Measurements from ENCODE around the gene TASP1.
A peak's percentile ranks its signal among the peaks of the same experiment; 100 is the strongest.
"Not testable (repeated sequence)": the region's sequence is repeated elsewhere in the genome, so short reads cannot be mapped to it uniquely, and the experiment has no call there.

TASP1 gene

DNA sequence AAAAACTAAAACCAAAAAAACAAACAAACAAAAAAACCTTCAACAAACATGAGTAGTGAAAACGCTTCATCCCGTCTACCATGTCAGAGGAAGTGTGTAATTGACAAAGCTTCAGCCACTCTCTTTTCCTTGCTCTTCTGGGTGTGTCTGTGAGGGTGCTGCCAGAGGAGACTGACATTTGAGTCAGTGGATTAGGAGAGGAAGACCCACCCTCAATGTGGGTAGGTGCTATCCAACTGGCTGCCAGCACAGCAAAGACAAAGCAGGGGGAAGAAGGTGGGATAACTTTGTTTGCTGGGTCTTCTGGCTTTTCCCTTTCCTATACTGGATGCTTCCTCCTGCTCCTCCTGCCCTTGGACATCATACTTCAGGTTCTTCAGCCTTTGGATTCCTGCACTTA, 145.6 kb downstream of the TASP1 start:
- DNase-seq (ENCODE audit: low spot score): no peak

GRCh38 chr20:13492001-13492481, 146.7 kb downstream of the TASP1 start:
- DNase-seq (ENCODE audit: low spot score): peak; percentile 52

GRCh38 chr20:13487202-13487601, 151.5 kb downstream of the TASP1 start:
- no peak for DNase-seq (ENCODE audit: low spot score)

GRCh38 chr20:13486694-13487093, 152.0 kb downstream of the TASP1 start:
- DNase-seq (ENCODE audit: low spot score): no peak

- no peak for DNase-seq (ENCODE audit: low spot score)
These were observed 153.2 kb downstream of the TASP1 start for GRCh38 chr20:13485576-13485975.

DNA sequence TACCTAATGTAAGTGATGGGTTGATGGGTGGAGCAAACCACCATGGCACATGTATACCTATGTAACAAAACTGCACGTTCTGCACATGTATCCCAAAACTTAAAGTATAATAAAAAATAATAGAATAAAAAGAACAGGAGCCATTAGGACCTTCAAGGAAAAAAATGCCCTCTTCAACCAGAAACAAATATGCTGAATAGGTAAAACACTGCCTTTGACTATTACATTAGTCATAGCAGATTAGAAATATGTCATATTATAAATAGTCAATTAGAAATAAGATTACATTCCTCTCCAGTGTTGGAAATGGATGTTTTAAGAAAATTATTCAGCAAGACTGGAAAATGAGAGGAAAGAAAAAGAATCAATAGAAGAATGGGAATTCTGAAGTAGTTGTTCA, 153.7 kb downstream of the TASP1 start:
- not testable (repeated sequence) for DNase-seq (ENCODE audit: low spot score)

DNA sequence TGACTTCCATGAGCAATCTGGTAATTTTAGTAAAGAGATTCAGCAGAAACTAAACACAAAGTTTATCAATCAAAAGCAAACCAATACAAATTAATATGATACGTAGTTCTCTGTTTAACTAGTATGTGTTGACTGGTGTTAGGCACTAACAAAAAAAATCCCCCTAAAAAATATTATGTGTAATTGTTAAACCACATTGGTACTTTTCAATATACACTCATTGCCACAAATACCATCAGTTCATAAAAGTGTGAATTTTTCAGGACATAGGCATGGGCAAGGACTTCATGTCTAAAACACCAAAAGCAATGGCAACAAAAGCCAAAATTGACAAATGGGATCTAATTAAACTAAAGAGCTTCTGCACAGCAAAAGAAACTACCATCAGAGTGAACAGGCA, 155.3 kb downstream of the TASP1 start:
- DNase-seq (ENCODE audit: low spot score): not testable (repeated sequence)

GRCh38 chr20:13478366-13478765, 160.4 kb downstream of the TASP1 start:
- no peak for DNase-seq (ENCODE audit: low spot score)

GRCh38 chr20:13474467-13474866, 164.3 kb downstream of the TASP1 start:
- DNase-seq (ENCODE audit: low spot score): no peak

- no peak for DNase-seq (ENCODE audit: low spot score)
These were observed 169.5 kb downstream of the TASP1 start for GRCh38 chr20:13469262-13469661.

DNA sequence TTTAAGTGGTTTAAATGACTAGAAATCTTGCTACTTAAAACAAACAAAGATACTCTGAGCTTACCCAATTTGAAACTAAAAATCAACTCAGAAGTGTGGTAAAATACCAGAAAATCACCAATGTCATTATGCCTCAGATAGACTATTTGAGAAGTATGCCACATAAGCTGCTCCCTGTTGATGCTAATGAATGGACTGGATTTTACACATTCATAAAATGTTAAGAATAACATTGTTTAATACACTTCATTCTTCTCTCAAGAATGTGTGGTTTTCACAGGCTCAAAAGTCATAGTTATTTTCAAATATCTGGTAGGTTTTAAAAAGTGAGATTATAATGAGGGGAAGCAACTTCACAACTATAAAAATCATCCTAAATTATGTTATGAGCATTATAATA, 170.6 kb downstream of the TASP1 start:
- no peak for DNase-seq (ENCODE audit: low spot score)

- no peak for DNase-seq (ENCODE audit: low spot score)
These were observed 174.0 kb downstream of the TASP1 start for GRCh38 chr20:13464702-13465101.

DNA sequence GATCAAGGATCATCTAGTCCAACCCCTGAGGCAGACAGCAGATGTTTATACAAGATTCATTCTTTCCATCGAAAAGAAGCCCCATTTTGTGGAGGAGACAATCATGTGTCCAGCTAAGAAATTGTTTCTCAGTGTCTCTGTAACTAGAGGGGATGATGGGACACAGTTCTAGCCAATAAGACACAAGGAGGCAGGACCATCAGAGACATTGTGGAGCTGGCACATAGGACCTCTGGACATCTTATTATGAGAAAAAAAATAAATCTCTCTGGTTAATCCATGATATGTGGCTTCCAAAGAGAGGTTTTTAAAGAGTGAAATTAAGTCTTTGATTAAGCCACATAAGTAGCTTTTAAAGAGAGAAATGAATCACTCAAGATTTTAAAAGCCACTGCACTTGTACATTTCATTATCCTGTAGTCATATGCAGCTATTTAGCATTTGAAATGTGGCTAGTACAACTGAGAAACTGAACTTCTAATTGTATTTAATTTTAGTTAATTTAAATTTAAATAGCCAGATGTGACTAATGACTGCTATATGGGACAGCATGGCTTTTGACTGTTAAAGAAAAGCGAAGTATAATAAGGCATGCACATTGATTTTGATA, 176.8 kb downstream of the TASP1 start:
- DNase-seq (ENCODE audit: low spot score): no peak

- DNase-seq (ENCODE audit: low spot score): no peak
These were observed 179.8 kb downstream of the TASP1 start for GRCh38 chr20:13458860-13459451.

- no peak for DNase-seq (ENCODE audit: low spot score)
These were observed 181.2 kb downstream of the TASP1 start for GRCh38 chr20:13457487-13457886.

DNA sequence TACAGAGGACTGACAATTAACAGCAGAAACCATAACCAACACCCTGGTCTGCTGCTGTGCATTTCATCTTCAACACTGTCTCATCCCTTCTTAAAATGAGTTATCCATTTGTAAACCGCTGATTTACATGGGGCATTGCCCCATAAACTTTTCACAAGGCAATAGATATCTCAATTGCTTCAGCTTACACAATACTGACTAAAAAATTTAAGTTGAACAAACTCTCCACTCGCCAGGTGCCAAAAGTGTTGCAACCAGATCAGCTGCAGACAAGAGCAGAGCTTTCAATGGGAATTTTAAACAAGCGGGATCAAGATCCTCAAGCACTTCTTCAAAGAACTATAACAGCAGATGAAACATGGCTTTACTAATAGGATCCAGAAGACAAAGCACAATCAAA, 183.0 kb downstream of the TASP1 start:
- no peak for DNase-seq (ENCODE audit: low spot score)

GRCh38 chr20:13453367-13453766, 185.4 kb downstream of the TASP1 start:
- no peak for DNase-seq (ENCODE audit: low spot score)

DNA sequence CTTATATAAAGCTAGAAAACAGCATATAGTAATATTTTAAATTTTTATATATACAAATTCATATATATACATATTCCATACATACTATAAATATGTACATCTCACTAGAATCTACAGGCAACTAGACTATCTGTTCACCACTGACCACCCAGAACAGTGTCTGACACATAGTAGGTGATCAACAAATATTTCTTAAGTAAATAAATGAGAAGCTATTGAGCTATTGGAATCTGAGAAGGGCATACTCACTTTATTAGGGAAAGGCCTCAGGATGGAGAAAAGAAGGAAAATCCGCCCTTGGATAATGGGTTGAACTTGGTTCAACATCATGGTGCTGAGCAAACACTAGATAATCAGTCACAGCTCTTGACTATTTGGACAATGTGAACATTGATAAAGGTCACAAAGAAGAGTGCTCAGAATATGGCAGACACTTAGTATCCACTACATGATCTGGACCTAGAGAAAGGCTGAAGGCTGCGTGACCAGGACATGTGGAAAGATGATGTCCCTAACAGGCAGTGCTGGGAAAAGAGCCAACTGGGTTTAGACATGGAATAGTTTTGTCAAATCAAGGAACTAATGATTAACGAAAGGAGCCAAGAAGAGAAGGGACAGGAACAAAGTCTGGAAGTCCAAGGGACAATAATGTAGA, 186.1 kb downstream of the TASP1 start:
- DNase-seq (ENCODE audit: low spot score): no peak

DNA sequence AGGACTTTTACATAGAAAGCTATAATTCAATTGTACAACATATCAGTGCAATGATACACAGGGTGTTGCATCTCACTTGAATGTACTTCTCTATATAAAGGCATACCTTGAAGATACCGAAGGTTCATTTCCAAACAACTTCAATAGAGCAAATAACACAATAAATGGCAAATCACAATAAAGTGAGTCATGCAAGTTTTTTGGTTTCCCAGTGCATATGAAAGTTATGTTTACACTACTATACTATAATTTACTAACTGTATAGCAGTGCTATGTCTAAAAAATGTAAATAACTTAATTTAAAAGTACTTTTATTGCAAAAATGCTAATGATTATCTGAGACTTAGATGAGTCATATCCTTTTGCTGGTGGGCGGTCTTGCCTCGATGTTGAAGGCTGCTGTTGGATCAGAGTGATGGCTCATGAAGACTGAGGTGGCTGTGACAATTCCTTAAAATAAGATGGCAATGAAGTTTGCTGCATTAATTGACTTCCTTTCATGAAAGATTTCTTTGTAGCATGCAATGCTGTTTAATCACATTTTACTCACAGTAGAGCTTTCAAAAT, 188.8 kb downstream of the TASP1 start:
- DNase-seq (ENCODE audit: low spot score): no peak

GRCh38 chr20:13447385-13448180, 191.1 kb downstream of the TASP1 start:
- DNase-seq (ENCODE audit: low spot score): no peak

- DNase-seq (ENCODE audit: low spot score): no peak
These were observed 195.0 kb downstream of the TASP1 start for GRCh38 chr20:13443690-13444089.

DNA sequence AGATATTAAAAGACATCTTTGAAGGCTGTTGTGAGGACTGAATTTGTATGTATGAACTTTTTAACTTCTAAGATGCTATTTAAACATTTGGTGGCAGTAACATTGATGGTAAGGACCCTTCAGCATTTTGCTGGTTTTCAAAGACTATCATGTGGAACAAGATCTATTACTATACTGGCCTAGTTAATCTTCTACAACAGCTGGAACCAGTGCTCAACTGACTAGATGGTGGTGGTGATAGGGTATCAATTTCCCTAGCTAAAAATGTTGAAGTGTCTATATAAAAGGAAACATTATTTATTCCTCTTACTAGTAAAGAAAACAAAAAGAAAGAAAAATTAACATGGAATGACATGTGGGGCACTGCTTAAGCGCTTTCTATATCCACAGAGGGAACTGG, 195.7 kb downstream of the TASP1 start:
- no peak for DNase-seq (ENCODE audit: low spot score)
